ENCODE results near the gene PFDN5. TPM values are rescaled to one million over a fixed set of nuclear protein-coding genes. Genes with fewer than 3 reads are reported as not detected.

Gene PFDN5
- total RNA-seq, 1 experiment from 2014 or later, result 340 TPM

- TF ChIP-seq CTCF (IDR thresholded peaks at IDR 0.05) (no peak), POLR2AphosphoS5 (IDR thresholded peaks at IDR 0.05; ENCODE audit: low read depth, low read length) (peak; percentile 81), SIN3A (IDR thresholded peaks at IDR 0.05; ENCODE audit: borderline replicate concordance, insufficient read depth, low read depth, low read length) (peak; percentile 98)
- POLR2A ChIA-PET, result interaction anchor here (0.5 to 0.9 kb wide), 4 partner anchors 42 to 463 kb away, joined by 3 to 8 read pairs (median 4); no protein-coding TSS in a partner anchor
- CTCF ChIA-PET, result interaction anchor here (0.6 to 1.7 kb wide), 5 partner anchors 17 to 561 kb away, joined by 3 to 7 read pairs (median 3); partner anchors contain the start of gene AAAS
- H3K27me3 ChIP-seq (ENCODE audit: control insufficient read depth, insufficient read depth, low read length), result no peaks in the 10 kb centered on the region
- H3K4me1 ChIP-seq (ENCODE audit: control insufficient read depth, insufficient read depth, low read length), result peaks cover 20% of the 10 kb centered on the region
- in situ Hi-C loops (cut with HindIII; ENCODE audit: low pct_unique_long_range_greater_than_20kb, low sequenced_read_pairs), result no loop called here
- H3K9me3 ChIP-seq (ENCODE audit: control insufficient read depth, insufficient read depth, low read depth, low read length), result no peaks in the 10 kb centered on the region
- intact Hi-C loops (cut with micrococcal nuclease; ENCODE audit: unreplicated experiment), result no loop called here
- no peaks in the 10 kb centered on the region; the same call in none of the 2 replicates for H3K36me3 ChIP-seq (ENCODE audit: control insufficient read depth, insufficient read depth, low read length)
- H3K4me3 ChIP-seq (ENCODE audit: low read depth in 2 of 2, low read length in 2 of 2), result peak within 1 kb of the TSS; percentile 76 to 82
- ATAC-seq (peak; percentile 95), DNase-seq (ENCODE audit: low read depth, low spot score) (no peak)
- BruUV-seq (replicated peaks), result no TSS peak
- H3K27ac ChIP-seq (ENCODE audit: low read length), result peak within 1 kb of the TSS; percentile 86
These were observed 27.2 kb upstream of the PFDN5 start, which contains the start of gene ESPL1 for GRCh38 chr12:53267999-53268629. Gene ESPL1 (plus strand): TSS chr12:53268299. CDS start chr12:53268767, 468 bp downstream.

- Histone ChIP-seq H3K27ac (ENCODE audit: low read length) (peak overlapping the region; percentile 86), H3K4me3 (ENCODE audit: low read depth in 2 of 2, low read length in 2 of 2) (peak overlapping the region; percentile 76 to 82), H3K27me3 (ENCODE audit: control insufficient read depth, insufficient read depth, low read length) (no peaks in the 10 kb centered on the region), H3K9me3 (ENCODE audit: control insufficient read depth, insufficient read depth, low read depth, low read length) (no peaks in the 10 kb centered on the region), H3K36me3 (ENCODE audit: control insufficient read depth, insufficient read depth, low read length) (no peaks in the 10 kb centered on the region; the same call in none of the 2 replicates), H3K4me1 (ENCODE audit: control insufficient read depth, insufficient read depth, low read length) (peaks cover 20% of the 10 kb centered on the region)
- TSS peak; percentile 96 for BruUV-seq (replicated peaks)
- POLR2A ChIA-PET, result interaction anchor here (0.5 to 0.9 kb wide), 4 partner anchors 41 to 462 kb away, joined by 3 to 8 read pairs (median 4); partner anchors contain the start of gene ZNF740
- in situ Hi-C loops (cut with HindIII; ENCODE audit: low pct_unique_long_range_greater_than_20kb, low sequenced_read_pairs) (no loop called here), intact Hi-C loops (cut with micrococcal nuclease; ENCODE audit: unreplicated experiment) (no loop called here)
- CTCF ChIA-PET, result interaction anchor here (0.6 to 1.7 kb wide), 4 partner anchors 17 to 562 kb away, joined by 3 to 7 read pairs (median 4); a partner anchor contains a TSS
- TF ChIP-seq POLR2AphosphoS5 (IDR thresholded peaks at IDR 0.05; ENCODE audit: low read depth, low read length) (no peak), SIN3A (IDR thresholded peaks at IDR 0.05; ENCODE audit: borderline replicate concordance, insufficient read depth, low read depth, low read length) (no peak), TCF7L2 (IDR thresholded peaks at IDR 0.05; ENCODE audit: low read depth, low read length) (no peak)
- DNase-seq (ENCODE audit: low read depth, low spot score) (no peak), ATAC-seq (peak; percentile 13; the same call in 1 of the 2 replicates)
These were observed 26.4 kb upstream of the PFDN5 start for GRCh38 chr12:53268630-53269562.

GRCh38 chr12:53274445-53274844 is 20.9 kb upstream of the PFDN5 start:
- BruUV-seq (replicated peaks), result TSS peak; percentile 45

More at GRCh38 chr12:53274445-53274844, 20.9 kb upstream of the PFDN5 start:
- TF ChIP-seq TCF7L2 (IDR thresholded peaks at IDR 0.05; ENCODE audit: low read depth, low read length), result no peak
- TF ChIP-seq POLR2AphosphoS5 (IDR thresholded peaks at IDR 0.05; ENCODE audit: low read depth, low read length), result no peak
- TF ChIP-seq REST (IDR thresholded peaks at IDR 0.05; ENCODE audit: insufficient read depth in 1 of 2, low read depth in 2 of 2, low read length in 1 of 2), result no peak
- no peak for TF ChIP-seq CTCF (IDR thresholded peaks at IDR 0.05)
- no peak for TF ChIP-seq SIN3A (IDR thresholded peaks at IDR 0.05; ENCODE audit: borderline replicate concordance, insufficient read depth, low read depth, low read length)
- Histone ChIP-seq H3K9me3 (ENCODE audit: control insufficient read depth, insufficient read depth, low read depth, low read length) (no peaks in the 10 kb centered on the region), H3K36me3 (ENCODE audit: control insufficient read depth, insufficient read depth, low read length) (peaks cover 4% of the 10 kb centered on the region), H3K27me3 (ENCODE audit: control insufficient read depth, insufficient read depth, low read length) (no peaks in the 10 kb centered on the region), H3K4me3 (ENCODE audit: low read depth in 2 of 2, low read length in 2 of 2) (no peak overlapping the region), H3K4me1 (ENCODE audit: control insufficient read depth, insufficient read depth, low read length) (peaks cover 9% of the 10 kb centered on the region), H3K27ac (ENCODE audit: low read length) (no peak overlapping the region)
- intact Hi-C loops (cut with micrococcal nuclease; ENCODE audit: unreplicated experiment), result no loop called here
- DNase-seq (ENCODE audit: low read depth, low spot score) (no peak), ATAC-seq (peak; percentile 35; the same call in 1 of the 2 replicates)
- in situ Hi-C loops (cut with HindIII; ENCODE audit: low pct_unique_long_range_greater_than_20kb, low sequenced_read_pairs), result no loop called here
- ChIA-PET POLR2A (no interaction called here), CTCF (no interaction called here)

All from Panc1 (cell line).